Thymus (tissue), 11 donors: ENCODE data around the gene ACTN1. TPM values are rescaled to one million over a fixed set of nuclear protein-coding genes. Genes with fewer than 3 reads are reported as not detected.

Experiments used
- DNase-seq, 9 donors: peaks; one replicate each; pipeline ENCODE4 v3.0.0-alpha.2; 2013; ENCODE audit warnings: low spot score in 9 of 9, low read depth in 6 of 9, missing footprints in 1 of 9
- H3K27ac ChIP-seq, 2 donors: one replicate each; pipeline ENCODE4 v1.5.1; 2013; ENCODE audit warnings: control low read depth in 1 of 2, low read depth in 1 of 2, low read length in 1 of 2, mild to moderate bottlenecking in 1 of 2, moderate library complexity in 1 of 2
- H3K27me3 ChIP-seq, 2 donors: one replicate each; pipeline ENCODE4 v1.5.1; 2013; ENCODE audit warnings: low read length in 1 of 2; ENCODE audit not compliant: control insufficient read depth in 2 of 2, insufficient read depth in 1 of 2
- H3K36me3 ChIP-seq, 2 donors: one replicate each; pipeline ENCODE4 v1.5.1; 2013; ENCODE audit warnings: low read length in 1 of 2, mild to moderate bottlenecking in 1 of 2, moderate library complexity in 1 of 2; ENCODE audit not compliant: control insufficient read depth in 2 of 2, insufficient read depth in 2 of 2
- H3K4me1 ChIP-seq, 2 donors: one replicate each; pipeline ENCODE4 v1.5.1; 2013; ENCODE audit warnings: low read length in 2 of 2; ENCODE audit not compliant: control insufficient read depth in 2 of 2, insufficient read depth in 2 of 2
- H3K4me3 ChIP-seq, 2 donors: one replicate each; pipeline ENCODE4 v1.5.1; 2013; ENCODE audit warnings: low read length in 2 of 2, control low read depth in 1 of 2, mild to moderate bottlenecking in 1 of 2
- H3K9me3 ChIP-seq, 2 donors: one replicate each; pipeline ENCODE4 v1.5.1; 2013; ENCODE audit warnings: low read length in 1 of 2, mild to moderate bottlenecking in 1 of 2; ENCODE audit not compliant: control insufficient read depth in 2 of 2, insufficient read depth in 1 of 2
- WGBS: extraction: QIAGEN DNeasy Blood & Tissue Kit; methylation state at CpG from one replicate; pipeline ENCODE4 v1.1.7; 2013; 5-methylcytosine and 5-hydroxymethylcytosine counted together
- polyA plus RNA-seq: library from polyadenylated mRNA; stranded (reverse); fragments of 200-250 nt; gene quantifications from one replicate; pipeline ENCODE4 v1.2.3, GENCODE V29; 2013
- total RNA-seq: library from RNA; stranded (reverse); fragments of 120-200 nt; gene quantifications from one replicate; pipeline ENCODE4 v1.2.4, GENCODE V29; 2013
- donor health status: healthy.

The ACTN1 gene
- total and polyA plus RNA-seq, 2 donors: 21.6 to 59.3 TPM

DNA sequence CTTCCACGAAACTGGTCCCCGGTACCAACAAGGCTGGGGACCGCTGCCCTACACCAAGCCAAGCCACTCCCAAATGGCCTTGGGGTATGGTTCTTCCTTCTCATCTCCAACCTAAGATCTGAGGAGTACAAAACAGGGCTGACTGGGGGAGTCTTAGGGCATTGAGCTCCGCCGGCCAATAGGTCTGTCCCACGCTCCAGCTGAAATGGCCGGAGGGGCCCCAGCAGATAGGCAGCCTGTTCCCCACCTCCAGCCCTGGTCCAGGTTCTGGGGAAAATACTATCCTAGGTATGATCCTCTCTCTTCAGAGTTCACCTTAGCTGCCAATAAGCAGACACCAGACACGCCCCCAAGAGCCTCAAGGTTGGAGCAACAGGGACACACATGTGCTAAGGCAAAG, 90.2 kb downstream of the ACTN1 start:
- no peak for DNase-seq
- H3K27me3 ChIP-seq: no peaks in the 10 kb centered on the region
- H3K4me3 ChIP-seq: no peak overlapping the region
- H3K9me3 ChIP-seq: no peaks in the 10 kb centered on the region
- WGBS: 98% methylated on average over 8 of the region's 8 CpGs
- no peak overlapping the region for H3K27ac ChIP-seq
- H3K36me3 ChIP-seq: peaks cover 10 to 37% of the 10 kb centered on the region in 2 donors
- peaks cover 0 to 5% of the 10 kb centered on the region in 2 donors for H3K4me1 ChIP-seq

DNA sequence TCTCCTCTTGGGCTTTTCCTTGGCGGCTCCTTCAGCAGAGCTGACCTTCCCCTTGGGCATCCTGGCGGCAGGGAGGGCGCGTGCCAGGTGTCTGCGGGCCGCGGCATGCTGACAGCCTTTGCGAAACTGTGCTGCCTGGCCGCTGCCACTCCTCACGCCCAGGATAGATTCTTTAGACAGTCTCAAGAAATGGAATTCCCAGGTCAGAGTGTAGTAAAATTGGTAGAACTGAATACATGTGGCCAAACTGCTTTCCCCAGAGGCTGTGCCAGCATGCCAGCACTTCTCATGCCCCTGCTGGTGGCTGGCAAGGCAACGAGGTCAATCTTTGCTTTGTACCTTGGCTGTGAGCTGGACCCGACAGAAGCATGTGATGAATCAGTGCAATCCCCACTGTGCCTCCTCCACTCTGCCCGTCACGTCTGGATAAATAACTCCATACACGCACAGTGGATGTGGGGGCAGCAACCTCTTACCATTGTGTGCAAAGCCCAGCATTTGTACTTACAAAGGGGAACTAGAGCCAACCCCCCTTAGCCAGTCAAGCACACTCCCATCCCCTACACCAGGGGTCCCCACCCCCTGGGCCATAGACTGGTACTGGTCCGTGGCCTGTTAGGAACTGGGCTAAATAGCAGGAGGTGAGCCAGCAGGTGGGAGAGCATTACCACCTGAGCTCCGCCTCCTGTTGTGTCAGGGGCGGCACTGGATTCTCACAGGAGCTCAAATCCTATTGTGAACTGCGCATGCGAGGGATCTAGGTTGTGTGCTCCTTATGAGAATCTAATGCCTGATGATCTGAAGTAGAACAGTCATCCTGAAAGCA, 90.9 kb downstream of the ACTN1 start:
- Histone ChIP-seq H3K36me3 (peaks cover 10 to 31% of the 10 kb centered on the region in 2 donors), H3K27ac (no peak overlapping the region), H3K9me3 (no peaks in the 10 kb centered on the region), H3K4me3 (no peak overlapping the region), H3K4me1 (peaks cover 0 to 3% of the 10 kb centered on the region in 2 donors), H3K27me3 (no peaks in the 10 kb centered on the region)
- DNase-seq: no peak
- 98% methylated on average over 20 of the region's 20 CpGs for WGBS

DNA sequence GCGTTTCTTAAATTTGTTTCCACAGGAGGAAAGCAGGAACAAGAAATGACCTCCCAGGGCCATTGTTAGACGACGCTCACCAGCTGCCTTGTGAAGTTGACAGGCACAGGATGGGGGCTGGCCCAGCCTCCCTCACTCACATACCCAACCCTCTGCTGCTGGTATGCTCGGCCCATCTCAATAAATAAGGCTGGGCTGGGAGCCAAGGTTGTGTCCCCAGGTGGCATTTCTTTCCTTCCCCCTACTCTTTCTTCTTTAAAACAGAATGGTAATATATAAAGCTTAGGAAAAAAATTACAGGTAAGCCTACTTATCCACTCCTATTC, 93.0 kb downstream of the ACTN1 start:
- Histone ChIP-seq H3K36me3 (peaks cover 8 to 36% of the 10 kb centered on the region in 2 donors), H3K27me3 (no peaks in the 10 kb centered on the region), H3K4me3 (no peak overlapping the region), H3K4me1 (no peaks in the 10 kb centered on the region), H3K9me3 (no peaks in the 10 kb centered on the region), H3K27ac (no peak overlapping the region)
- DNase-seq: no peak
- 81% methylated on average over 4 of the region's 4 CpGs for WGBS

- H3K36me3 ChIP-seq: peaks cover 3 to 34% of the 10 kb centered on the region in 2 donors
- no peaks in the 10 kb centered on the region for H3K27me3 ChIP-seq
- H3K4me1 ChIP-seq: no peaks in the 10 kb centered on the region
- H3K4me3 ChIP-seq: no peak overlapping the region
- H3K27ac ChIP-seq: no peak overlapping the region
- no peaks in the 10 kb centered on the region for H3K9me3 ChIP-seq
- 98% methylated on average over 22 of the region's 22 CpGs for WGBS
- no peak for DNase-seq
Measured at GRCh38 chr14:68885226-68886108, 93.6 kb downstream of the ACTN1 start.

DNA sequence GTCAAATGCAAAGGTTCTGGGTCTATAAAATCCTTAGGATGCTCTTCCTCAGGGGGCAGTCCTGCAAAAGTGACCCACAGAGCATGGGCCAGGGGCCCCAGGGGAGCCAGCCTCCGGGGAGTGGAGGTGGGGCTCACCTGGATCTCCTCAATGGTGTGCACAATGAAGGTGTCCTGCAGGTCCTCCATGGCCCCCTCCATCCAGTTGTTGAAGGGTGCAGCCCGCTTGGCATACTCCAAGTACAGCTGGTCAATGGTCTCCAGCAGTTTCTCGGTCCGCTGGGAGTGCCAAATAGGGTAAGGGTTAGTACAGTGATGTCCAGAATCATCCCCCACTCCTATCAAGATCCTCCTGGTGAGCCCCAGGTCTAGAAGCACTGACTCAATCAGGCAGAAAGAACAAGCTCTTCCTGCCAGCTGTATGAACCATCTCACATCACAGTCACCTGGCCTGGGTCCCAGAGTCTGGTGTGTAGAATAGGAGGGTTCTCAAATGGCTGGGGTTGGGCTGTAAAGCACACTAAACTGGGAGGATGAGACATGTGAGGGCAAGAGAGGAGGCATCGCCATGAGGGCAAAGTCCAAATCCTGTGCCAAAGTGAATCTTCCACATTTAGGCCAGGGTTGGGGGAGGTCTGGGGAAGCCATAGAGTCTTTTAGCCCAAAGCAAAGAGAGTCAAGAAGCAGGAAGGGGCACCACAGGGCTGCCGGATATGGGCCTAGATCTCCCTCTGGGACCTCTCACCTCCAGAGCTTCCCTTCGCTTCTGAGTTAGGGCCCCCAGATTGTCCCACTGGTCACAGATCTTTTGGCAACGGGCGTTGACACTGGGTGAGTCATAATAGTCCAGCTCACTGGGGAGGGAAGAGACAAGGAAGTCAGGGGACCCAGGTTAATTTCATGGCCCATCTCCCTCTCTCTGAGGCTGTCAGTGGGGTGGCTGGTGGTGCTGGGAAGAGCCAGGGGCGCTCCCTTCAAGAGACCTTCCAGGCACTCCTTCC, 94.8 kb downstream of the ACTN1 start:
- H3K9me3 ChIP-seq: no peaks in the 10 kb centered on the region
- DNase-seq: peak in 1 of 9 donors; percentile 18
- H3K36me3 ChIP-seq: peaks cover 0 to 30% of the 10 kb centered on the region in 2 donors
- H3K4me1 ChIP-seq: no peaks in the 10 kb centered on the region
- 96% methylated on average over 10 of the region's 10 CpGs for WGBS
- no peak overlapping the region for H3K27ac ChIP-seq
- H3K4me3 ChIP-seq: no peak overlapping the region
- H3K27me3 ChIP-seq: no peaks in the 10 kb centered on the region

DNA sequence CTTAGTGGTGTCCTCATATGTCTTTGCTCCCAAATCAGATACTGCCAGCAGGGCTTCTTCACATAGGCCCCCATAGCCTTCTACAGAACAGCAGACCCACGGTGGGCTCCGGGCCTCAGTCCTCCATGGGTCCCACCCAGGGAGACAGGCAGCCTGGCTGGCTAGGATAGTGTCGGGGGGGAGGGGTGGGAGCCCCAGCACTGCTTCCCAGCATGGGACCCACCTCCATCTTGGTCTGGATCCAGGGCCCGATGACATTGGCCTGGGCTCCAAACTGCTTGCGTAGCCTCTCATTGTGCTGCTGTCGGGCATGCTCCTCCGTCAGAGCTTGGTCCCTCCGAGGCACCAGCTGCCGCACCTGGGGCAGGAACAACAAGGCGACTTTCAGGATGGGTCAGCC, 96.9 kb downstream of the ACTN1 start:
- Histone ChIP-seq H3K9me3 (no peaks in the 10 kb centered on the region), H3K36me3 (peaks cover 7 to 36% of the 10 kb centered on the region in 2 donors), H3K27me3 (no peaks in the 10 kb centered on the region), H3K4me3 (no peak overlapping the region), H3K4me1 (no peaks in the 10 kb centered on the region), H3K27ac (no peak overlapping the region)
- DNase-seq: no peak
- over 99% methylated on average over 10 of the region's 10 CpGs for WGBS

- WGBS: 98% methylated on average over 2 of the region's 2 CpGs
- H3K27ac ChIP-seq: no peak overlapping the region
- no peaks in the 10 kb centered on the region for H3K9me3 ChIP-seq
- peaks cover 7 to 40% of the 10 kb centered on the region in 2 donors for H3K36me3 ChIP-seq
- DNase-seq: no peak
- H3K4me1 ChIP-seq: no peaks in the 10 kb centered on the region
- no peak overlapping the region for H3K4me3 ChIP-seq
- H3K27me3 ChIP-seq: no peaks in the 10 kb centered on the region
Measured at GRCh38 chr14:68881396-68881795, 97.7 kb downstream of the ACTN1 start.

- WGBS: 96% methylated on average over 9 of the region's 9 CpGs
- Histone ChIP-seq H3K36me3 (peaks cover 7 to 37% of the 10 kb centered on the region in 2 donors), H3K4me1 (no peaks in the 10 kb centered on the region), H3K9me3 (no peaks in the 10 kb centered on the region), H3K27me3 (no peaks in the 10 kb centered on the region), H3K27ac (no peak overlapping the region), H3K4me3 (no peak overlapping the region)
- DNase-seq: no peak
Measured at GRCh38 chr14:68880581-68881105, 98.5 kb downstream of the ACTN1 start.
